Small intestine (tissue), 7 donors: ENCODE results near the gene CHN2. TPM values are rescaled to one million over a fixed set of nuclear protein-coding genes. Genes with fewer than 3 reads are reported as not detected.
A peak's percentile ranks its signal among the peaks of the same experiment; 100 is the strongest.
"Not testable (repeated sequence)": the region's sequence is repeated elsewhere in the genome, so short reads cannot be mapped to it uniquely, and the experiment has no call there.

Experiments
- DNase-seq, 2 donors: peaks; one replicate each; pipeline versions ENCODE4 v3.0.0 to v3.0.0-alpha.2; 2013
- FAIRE-seq: peaks from 2 replicates; lab custom pipeline; 2012; peaks lifted over from hg19 to GRCh38; lab: Jason Lieb, UNC
- H3K27ac ChIP-seq, 3 donors: one replicate each; pipeline ENCODE4 v1.5.1; 2013; ENCODE audit warnings: low read length in 2 of 3, mild to moderate bottlenecking in 2 of 3, control low read depth in 1 of 3, inconsistent platforms in 1 of 3, low read depth in 1 of 3, moderate library complexity in 1 of 3
- H3K27me3 ChIP-seq, 3 donors: one replicate each; pipeline ENCODE4 v1.6.1; 2013; ENCODE audit warnings: low read length in 3 of 3, inconsistent platforms in 1 of 3; ENCODE audit not compliant: control insufficient read depth in 3 of 3, insufficient read depth in 3 of 3
- H3K36me3 ChIP-seq, 3 donors: one replicate each; pipeline ENCODE4 v1.6.1; 2013; ENCODE audit warnings: low read length in 3 of 3, inconsistent platforms in 1 of 3, low read depth in 1 of 3, mild to moderate bottlenecking in 1 of 3, moderate library complexity in 1 of 3; ENCODE audit not compliant: control insufficient read depth in 3 of 3, insufficient read depth in 2 of 3
- H3K4me1 ChIP-seq, 3 donors: one replicate each; pipeline ENCODE4 v1.6.1; 2013; ENCODE audit warnings: low read length in 2 of 3, inconsistent platforms in 1 of 3, low read depth in 1 of 3, mild to moderate bottlenecking in 1 of 3, moderate library complexity in 1 of 3; ENCODE audit not compliant: control insufficient read depth in 3 of 3, insufficient read depth in 2 of 3
- H3K4me3 ChIP-seq, 3 donors: one replicate each; pipeline ENCODE4 v1.5.1; 2013; ENCODE audit warnings: low read length in 3 of 3, control low read depth in 1 of 3, inconsistent platforms in 1 of 3, low read depth in 1 of 3, mild to moderate bottlenecking in 1 of 3, moderate library complexity in 1 of 3
- H3K9me3 ChIP-seq, 2 donors: one replicate each; pipeline ENCODE4 v1.6.1; 2013; ENCODE audit warnings: low read depth in 1 of 2, low read length in 1 of 2; ENCODE audit not compliant: control insufficient read depth in 2 of 2, insufficient read depth in 1 of 2
- WGBS, 3 donors: extraction: QIAGEN DNeasy Blood & Tissue Kit; methylation state at CpG; one replicate each; pipeline ENCODE4 v1.1.7; 2013; 5-methylcytosine and 5-hydroxymethylcytosine counted together
- polyA plus RNA-seq, 4 donors: library from polyadenylated mRNA; stranded (reverse) in 3 of 4; unstranded in 1 of 4; fragments of 200-250 nt in 3 of 4; fragments of 120-200 nt in 1 of 4; gene quantifications; one replicate each; pipeline versions ENCODE4 v1.2.1 to v1.2.3, GENCODE V29; 2013
- donor health status: healthy with polysubstance abuse.
- donor health status: control.
- donor health status: control.
- donor health status: Bipolar disorder and iron deficiency.
- donor health status: healthy.

Gene CHN2
- polyA plus RNA-seq, 4 donors: 22.3 to 124 (median 45.2) TPM

DNA sequence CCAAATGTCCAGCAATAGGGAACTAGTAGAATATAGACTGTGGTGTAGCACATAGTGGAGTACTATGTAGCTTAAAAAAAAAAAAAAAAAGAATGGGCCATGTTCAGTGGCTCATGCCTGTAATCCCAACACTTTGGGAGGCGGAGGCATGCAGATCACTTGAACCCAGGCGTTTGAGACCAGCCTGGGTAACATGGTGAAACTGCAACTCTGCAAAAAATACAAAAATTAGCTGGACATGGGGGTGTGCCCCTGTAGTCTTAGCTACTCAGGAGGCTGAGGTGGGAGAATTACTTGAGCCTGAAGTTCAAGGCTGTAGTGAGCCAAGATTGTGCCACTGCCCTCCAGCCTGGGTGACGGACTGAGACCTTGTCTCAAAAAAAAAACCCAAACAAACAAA is 64.4 kb downstream of the CHN2 start:
- no peak for FAIRE-seq
- H3K4me1 ChIP-seq: peaks cover 6 to 25% (median 13%) of the 10 kb centered on the region in 3 donors
- whole genome bisulfite sequencing, 3 donors: 90 to 93% (median 92%) methylated on average over 3 of the region's 3 CpGs

GRCh38 chr7:29262191-29262917 is 67.8 kb downstream of the CHN2 start:
- Histone ChIP-seq H3K4me3 (no peak overlapping the region), H3K27ac (no peak overlapping the region), H3K27me3 (no peaks in the 10 kb centered on the region), H3K9me3 (peaks cover 0 to 7% of the 10 kb centered on the region in 2 donors), H3K4me1 (peaks cover under 1 to 6% (median 5%) of the 10 kb centered on the region in 3 donors), H3K36me3 (peaks cover 0 to 2% (median 0%) of the 10 kb centered on the region in 3 donors)
- WGBS, 3 donors: 72 to 95% (median 88%) methylated on average over 2 of the region's 2 CpGs
- FAIRE-seq (no peak), DNase-seq (no peak)

More for the DNA sequence above, 64.4 kb downstream of the CHN2 start:
- H3K4me3 ChIP-seq: no peak overlapping the region
- H3K27ac ChIP-seq: no peak overlapping the region
- H3K27me3 ChIP-seq: no peaks in the 10 kb centered on the region
- H3K9me3 ChIP-seq: peaks cover 0 to 7% of the 10 kb centered on the region in 2 donors
- DNase-seq: no peak
- peaks cover 0 to 2% (median 0%) of the 10 kb centered on the region in 3 donors for H3K36me3 ChIP-seq

- H3K36me3 ChIP-seq, H3K4me3 ChIP-seq, DNase-seq, H3K9me3 ChIP-seq, H3K4me1 ChIP-seq, H3K27ac ChIP-seq, FAIRE-seq, H3K27me3 ChIP-seq: not testable (repeated sequence)
- WGBS, 3 donors: 98 to 100% (median 99%) methylated on average over 29 to 44 of the region's 44 CpGs
Observed at GRCh38 chr7:29263601-29264207, 69.1 kb downstream of the CHN2 start.

GRCh38 chr7:29265208-29265923 is 70.8 kb downstream of the CHN2 start:
- peaks cover 0 to 3% (median 2%) of the 10 kb centered on the region in 3 donors for H3K36me3 ChIP-seq
- no peaks in the 10 kb centered on the region for H3K27me3 ChIP-seq
- no peak overlapping the region for H3K27ac ChIP-seq
- no peak overlapping the region for H3K4me3 ChIP-seq
- WGBS, 3 donors: 54 to 60% (median 58%) methylated on average over 6 of the region's 6 CpGs
- DNase-seq (peak in 1 of 2 donors; percentile 60), FAIRE-seq (no peak)
- H3K9me3 ChIP-seq: peaks cover 0 to 7% of the 10 kb centered on the region in 2 donors
- peaks cover 3 to 11% (median 9%) of the 10 kb centered on the region in 3 donors for H3K4me1 ChIP-seq

DNA sequence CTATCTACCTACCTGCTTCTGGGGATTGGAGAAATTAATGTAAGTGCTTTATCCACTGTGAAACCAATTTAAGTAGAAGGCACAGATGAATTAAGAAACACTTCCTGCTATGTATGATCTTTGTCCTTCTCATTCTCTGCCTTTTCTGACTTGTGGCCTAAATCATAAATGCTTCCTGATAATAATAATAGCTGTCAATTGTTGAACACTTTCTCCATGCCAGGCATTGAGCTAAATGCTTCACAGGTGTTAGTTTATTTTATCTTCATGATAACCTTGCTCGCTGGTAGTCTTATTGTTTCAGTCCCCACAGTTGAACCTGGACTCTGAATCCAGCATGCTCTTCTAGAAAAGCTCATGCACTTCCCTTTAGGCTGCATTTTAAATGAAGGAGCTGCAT is 75.4 kb downstream of the CHN2 start:
- Histone ChIP-seq H3K4me3 (no peak overlapping the region), H3K36me3 (peaks cover 0 to 3% (median 0%) of the 10 kb centered on the region in 3 donors), H3K27me3 (no peaks in the 10 kb centered on the region), H3K27ac (peak overlapping the region in 2 of 3 donors; percentile 40 to 69), H3K9me3 (no peaks in the 10 kb centered on the region), H3K4me1 (peaks cover 2 to 31% (median 20%) of the 10 kb centered on the region in 3 donors)
- FAIRE-seq (peak; percentile 62), DNase-seq (peak; percentile 60 to 91)
- WGBS, 3 donors: 14 to 59% (median 29%) methylated on average over 1 of the region's 1 CpG

DNA sequence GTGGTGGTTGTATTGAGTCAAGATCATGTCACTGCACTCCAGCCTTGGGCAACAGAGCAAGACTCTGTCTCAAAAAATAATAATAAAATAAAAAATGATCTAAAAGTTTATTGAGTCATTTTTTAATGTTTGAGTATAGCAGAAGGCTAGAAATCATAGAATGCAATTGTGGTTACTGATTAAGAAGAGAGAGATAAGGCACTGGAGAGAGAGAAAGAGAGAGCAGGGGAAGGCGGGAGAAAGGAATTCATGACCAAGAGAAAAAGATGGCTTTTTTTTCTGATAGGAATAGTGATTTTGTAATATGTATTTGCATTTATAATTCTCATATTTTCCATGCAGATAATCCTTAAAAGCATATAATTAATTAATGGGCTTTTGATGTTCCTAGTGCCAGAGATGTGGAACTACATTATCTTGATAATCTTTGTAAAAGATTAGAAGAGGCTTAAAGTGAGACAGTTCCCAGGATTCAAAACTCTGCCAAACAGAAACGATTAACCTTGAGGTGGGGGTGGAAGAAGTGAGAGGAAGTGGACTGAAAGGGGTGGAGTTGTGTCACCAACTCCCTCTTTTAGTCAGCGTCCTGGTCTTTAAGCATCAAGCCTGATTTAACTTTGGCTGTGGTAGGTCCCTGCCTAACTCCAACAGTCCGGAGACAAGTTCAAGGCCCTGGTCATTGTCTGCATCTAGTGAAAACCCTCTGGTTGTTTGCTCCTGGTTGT is 76.2 kb downstream of the CHN2 start:
- no peak for FAIRE-seq
- peak in 1 of 2 donors; percentile 51 for DNase-seq
- H3K27me3 ChIP-seq: no peaks in the 10 kb centered on the region
- H3K9me3 ChIP-seq: no peaks in the 10 kb centered on the region
- 4 to 29% (median 9%) methylated on average over 4 of the region's 4 CpGs for WGBS, 3 donors
- H3K4me1 ChIP-seq: peaks cover 0 to 31% (median 16%) of the 10 kb centered on the region in 3 donors
- H3K36me3 ChIP-seq: peaks cover 0 to 3% (median 0%) of the 10 kb centered on the region in 3 donors
- peak overlapping the region in 2 of 3 donors; percentile 69 to 75 for H3K27ac ChIP-seq
- no peak overlapping the region for H3K4me3 ChIP-seq

DNA sequence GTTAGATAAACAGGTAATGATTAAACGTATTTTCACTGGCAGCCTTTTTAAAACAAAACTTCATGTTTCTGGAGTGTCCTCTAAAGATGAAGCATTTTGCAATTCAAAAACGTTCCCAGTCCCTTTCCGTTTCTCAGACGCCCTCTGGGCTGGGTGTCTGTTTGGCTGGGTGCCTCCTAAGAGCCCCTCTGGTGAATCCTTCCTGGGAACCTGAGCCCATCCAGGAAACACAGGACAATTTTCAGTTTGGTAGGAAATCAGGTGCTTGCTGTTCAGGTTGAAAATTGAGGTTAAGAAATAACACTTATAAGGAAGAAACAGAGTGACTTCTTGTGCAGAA is 76.7 kb downstream of the CHN2 start:
- Histone ChIP-seq H3K27ac (peak overlapping the region in 2 of 3 donors; percentile 40 to 75), H3K9me3 (no peaks in the 10 kb centered on the region), H3K4me1 (peaks cover 4 to 35% (median 19%) of the 10 kb centered on the region in 3 donors), H3K4me3 (no peak overlapping the region), H3K36me3 (peaks cover 0 to 3% (median 0%) of the 10 kb centered on the region in 3 donors), H3K27me3 (no peaks in the 10 kb centered on the region)
- WGBS, 3 donors: 8 to 28% (median 8%) methylated on average over 4 of the region's 4 CpGs
- FAIRE-seq (no peak), DNase-seq (no peak)

- Histone ChIP-seq H3K27me3 (no peaks in the 10 kb centered on the region), H3K27ac (no peak overlapping the region), H3K9me3 (no peaks in the 10 kb centered on the region), H3K36me3 (peaks cover 0 to 3% (median 0%) of the 10 kb centered on the region in 3 donors), H3K4me1 (peaks cover 5 to 35% (median 20%) of the 10 kb centered on the region in 3 donors), H3K4me3 (no peak overlapping the region)
- FAIRE-seq (no peak), DNase-seq (no peak)
- 82 to 90% (median 85%) methylated on average over 9 of the region's 9 CpGs for WGBS, 3 donors
Observed at GRCh38 chr7:29272057-29272456, 77.5 kb downstream of the CHN2 start.
